ENCODE measurements around the gene HHAT.
"Not testable (repeated sequence)": the region's sequence is repeated elsewhere in the genome, so short reads cannot be mapped to it uniquely, and the experiment has no call there.

Gene HHAT

GRCh38 chr1:210385228-210385627 lies 56.5 kb downstream of the HHAT start:
- no peak for DNase-seq (ENCODE audit: low read depth in 2 of 3, low spot score in 2 of 3)

- DNase-seq (ENCODE audit: low read depth in 2 of 3, low spot score in 2 of 3), result no peak
These were observed 65.6 kb downstream of the HHAT start for GRCh38 chr1:210394281-210394821.

GRCh38 chr1:210396541-210396940 lies 67.8 kb downstream of the HHAT start:
- no peak for DNase-seq (ENCODE audit: low read depth in 2 of 3, low spot score in 2 of 3)

- no peak for DNase-seq (ENCODE audit: low read depth in 2 of 3, low spot score in 2 of 3)
These were observed 68.5 kb downstream of the HHAT start for GRCh38 chr1:210397252-210397651.

GRCh38 chr1:210397681-210398080 lies 69.0 kb downstream of the HHAT start:
- no peak for DNase-seq (ENCODE audit: low read depth in 2 of 3, low spot score in 2 of 3)

GRCh38 chr1:210398466-210398865 lies 69.8 kb downstream of the HHAT start:
- DNase-seq (ENCODE audit: low read depth in 2 of 3, low spot score in 2 of 3), result no peak

GRCh38 chr1:210400043-210400840 lies 71.5 kb downstream of the HHAT start:
- peak in 2 of 3 experiments; percentile 19 to 21 for DNase-seq (ENCODE audit: low read depth in 2 of 3, low spot score in 2 of 3)

GRCh38 chr1:210402560-210402959 lies 73.9 kb downstream of the HHAT start:
- DNase-seq (ENCODE audit: low read depth in 2 of 3, low spot score in 2 of 3), result no peak

- DNase-seq (ENCODE audit: low read depth in 2 of 3, low spot score in 2 of 3), result no peak
These were observed 76.6 kb downstream of the HHAT start for GRCh38 chr1:210405316-210405715.

GRCh38 chr1:210406341-210406740 lies 77.6 kb downstream of the HHAT start:
- not testable (repeated sequence) for DNase-seq (ENCODE audit: low read depth in 2 of 3, low spot score in 2 of 3)

- peak; percentile 35 to 76 (median 62) for DNase-seq (ENCODE audit: low read depth in 2 of 3, low spot score in 2 of 3)
These were observed 78.6 kb downstream of the HHAT start for GRCh38 chr1:210407207-210407886.

GRCh38 chr1:210407887-210408252 lies 79.2 kb downstream of the HHAT start:
- no peak for DNase-seq (ENCODE audit: low read depth in 2 of 3, low spot score in 2 of 3)

- DNase-seq (ENCODE audit: low read depth in 2 of 3, low spot score in 2 of 3), result no peak
These were observed 83.5 kb downstream of the HHAT start for GRCh38 chr1:210412240-210412639.

- no peak for DNase-seq (ENCODE audit: low read depth in 2 of 3, low spot score in 2 of 3)
These were observed 85.2 kb downstream of the HHAT start for GRCh38 chr1:210413951-210414350.

- no peak for DNase-seq (ENCODE audit: low read depth in 2 of 3, low spot score in 2 of 3)
These were observed 87.2 kb downstream of the HHAT start for GRCh38 chr1:210415846-210416448.

GRCh38 chr1:210416681-210417080 lies 88.0 kb downstream of the HHAT start:
- no peak for DNase-seq (ENCODE audit: low read depth in 2 of 3, low spot score in 2 of 3)

- DNase-seq (ENCODE audit: low read depth in 2 of 3, low spot score in 2 of 3), result no peak
These were observed 89.2 kb downstream of the HHAT start for GRCh38 chr1:210417881-210418280.

GRCh38 chr1:210418863-210419650 lies 90.4 kb downstream of the HHAT start:
- DNase-seq (ENCODE audit: low read depth in 2 of 3, low spot score in 2 of 3), result no peak

- DNase-seq (ENCODE audit: low read depth in 2 of 3, low spot score in 2 of 3), result not testable (repeated sequence)
These were observed 98.0 kb downstream of the HHAT start for GRCh38 chr1:210426696-210427095.

- DNase-seq (ENCODE audit: low read depth in 2 of 3, low spot score in 2 of 3), result no peak
These were observed 100.0 kb downstream of the HHAT start for GRCh38 chr1:210428696-210429095.

GRCh38 chr1:210434223-210434622 lies 105.5 kb downstream of the HHAT start:
- no peak for DNase-seq (ENCODE audit: low read depth in 2 of 3, low spot score in 2 of 3)

All from activated CD8-positive, alpha-beta memory T cell treated with anti-CD3 and anti-CD28 coated beads for 48 hours (primary cell).